Measurements from ENCODE around the gene WNT7B.

DNA sequence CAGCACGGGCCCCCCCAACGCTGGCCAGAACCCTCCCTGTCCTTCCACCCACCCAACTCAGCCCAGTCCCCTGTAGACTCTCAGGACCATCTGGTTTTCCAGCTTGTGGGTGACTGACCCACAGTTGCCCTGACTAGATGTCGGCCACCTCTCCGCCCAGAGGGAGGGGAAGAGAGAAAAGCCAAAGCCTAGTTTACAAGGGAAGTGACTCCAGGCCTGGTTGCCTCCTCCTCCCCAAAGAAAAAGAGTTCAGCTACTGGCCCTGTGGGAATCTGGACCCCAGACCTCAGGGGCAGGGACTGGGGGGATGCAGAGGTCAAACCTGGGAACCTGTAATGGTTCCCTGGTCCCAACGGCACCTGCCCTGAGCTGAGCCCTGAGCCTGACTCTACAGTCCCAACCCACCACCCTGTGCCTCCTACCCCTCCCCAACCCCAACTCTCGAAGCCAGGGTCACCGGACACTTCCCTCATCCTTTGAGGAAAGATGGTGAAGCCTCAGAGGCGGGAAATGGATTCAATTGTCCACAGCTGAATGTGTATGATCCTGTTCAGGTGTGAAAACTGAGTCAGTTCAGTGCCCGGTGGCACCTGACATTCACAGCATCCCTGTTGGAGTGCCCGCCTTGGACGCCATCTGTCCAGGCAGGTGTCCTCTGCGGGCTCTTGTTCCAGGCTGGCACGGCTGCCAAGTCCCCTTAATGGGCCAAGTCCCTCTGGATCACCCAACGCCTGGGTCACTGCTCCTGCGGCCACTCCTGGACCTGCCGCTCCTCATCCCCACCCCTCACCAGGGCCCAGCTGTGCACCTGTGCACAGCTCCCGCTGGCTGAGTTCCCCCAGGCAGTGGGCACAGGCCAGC lies 21.0 kb upstream of the WNT7B start:
- TF ChIP-seq, protein P1, sequence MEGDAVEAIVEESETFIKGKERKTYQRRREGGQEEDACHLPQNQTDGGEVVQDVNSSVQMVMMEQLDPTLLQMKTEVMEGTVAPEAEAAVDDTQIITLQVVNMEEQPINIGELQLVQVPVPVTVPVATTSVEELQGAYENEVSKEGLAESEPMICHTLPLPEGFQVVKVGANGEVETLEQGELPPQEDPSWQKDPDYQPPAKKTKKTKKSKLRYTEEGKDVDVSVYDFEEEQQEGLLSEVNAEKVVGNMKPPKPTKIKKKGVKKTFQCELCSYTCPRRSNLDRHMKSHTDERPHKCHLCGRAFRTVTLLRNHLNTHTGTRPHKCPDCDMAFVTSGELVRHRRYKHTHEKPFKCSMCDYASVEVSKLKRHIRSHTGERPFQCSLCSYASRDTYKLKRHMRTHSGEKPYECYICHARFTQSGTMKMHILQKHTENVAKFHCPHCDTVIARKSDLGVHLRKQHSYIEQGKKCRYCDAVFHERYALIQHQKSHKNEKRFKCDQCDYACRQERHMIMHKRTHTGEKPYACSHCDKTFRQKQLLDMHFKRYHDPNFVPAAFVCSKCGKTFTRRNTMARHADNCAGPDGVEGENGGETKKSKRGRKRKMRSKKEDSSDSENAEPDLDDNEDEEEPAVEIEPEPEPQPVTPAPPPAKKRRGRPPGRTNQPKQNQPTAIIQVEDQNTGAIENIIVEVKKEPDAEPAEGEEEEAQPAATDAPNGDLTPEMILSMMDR (IDR thresholded peaks at IDR 0.05), result no peak
- no peak for TF ChIP-seq POLR2AphosphoS5 (IDR thresholded peaks at IDR 0.05)

Measured in suprapubic skin (tissue), 3 donors.